ENCODE data around the gene UBE2QL1.
A peak's percentile ranks its signal among the peaks of the same experiment; 100 is the strongest.

Gene UBE2QL1

DNA sequence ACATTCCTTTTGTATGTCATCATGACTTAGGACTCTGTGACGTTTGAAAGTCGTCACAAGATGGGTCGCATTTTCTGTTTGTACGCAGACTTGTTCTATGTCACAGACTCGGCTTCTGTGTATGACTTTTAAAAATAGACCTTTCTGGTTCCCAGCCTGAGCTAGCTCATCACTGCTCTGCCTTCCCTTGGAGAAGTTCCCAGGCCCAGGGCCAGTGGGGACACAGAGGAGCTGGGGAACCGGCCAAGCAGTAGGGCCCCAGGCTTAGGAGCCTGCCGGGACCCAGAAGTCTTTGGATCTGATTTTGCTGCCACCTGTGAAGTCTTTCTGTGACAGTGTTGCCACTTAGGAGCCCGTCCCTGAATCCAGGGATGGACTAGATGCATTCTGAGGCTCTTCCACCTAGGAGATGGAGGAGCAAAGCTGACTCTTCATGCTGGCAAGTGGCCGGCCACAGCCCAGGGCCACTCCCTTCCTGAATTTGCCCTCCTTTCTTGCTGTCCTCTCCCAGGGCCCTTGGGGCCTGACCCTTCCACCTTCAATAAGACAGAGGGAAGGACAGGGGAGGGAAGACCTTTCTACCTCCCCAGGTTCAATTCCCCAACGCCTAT is 18.1 kb upstream of the UBE2QL1 start:
- DNase-seq = no peak

DNA sequence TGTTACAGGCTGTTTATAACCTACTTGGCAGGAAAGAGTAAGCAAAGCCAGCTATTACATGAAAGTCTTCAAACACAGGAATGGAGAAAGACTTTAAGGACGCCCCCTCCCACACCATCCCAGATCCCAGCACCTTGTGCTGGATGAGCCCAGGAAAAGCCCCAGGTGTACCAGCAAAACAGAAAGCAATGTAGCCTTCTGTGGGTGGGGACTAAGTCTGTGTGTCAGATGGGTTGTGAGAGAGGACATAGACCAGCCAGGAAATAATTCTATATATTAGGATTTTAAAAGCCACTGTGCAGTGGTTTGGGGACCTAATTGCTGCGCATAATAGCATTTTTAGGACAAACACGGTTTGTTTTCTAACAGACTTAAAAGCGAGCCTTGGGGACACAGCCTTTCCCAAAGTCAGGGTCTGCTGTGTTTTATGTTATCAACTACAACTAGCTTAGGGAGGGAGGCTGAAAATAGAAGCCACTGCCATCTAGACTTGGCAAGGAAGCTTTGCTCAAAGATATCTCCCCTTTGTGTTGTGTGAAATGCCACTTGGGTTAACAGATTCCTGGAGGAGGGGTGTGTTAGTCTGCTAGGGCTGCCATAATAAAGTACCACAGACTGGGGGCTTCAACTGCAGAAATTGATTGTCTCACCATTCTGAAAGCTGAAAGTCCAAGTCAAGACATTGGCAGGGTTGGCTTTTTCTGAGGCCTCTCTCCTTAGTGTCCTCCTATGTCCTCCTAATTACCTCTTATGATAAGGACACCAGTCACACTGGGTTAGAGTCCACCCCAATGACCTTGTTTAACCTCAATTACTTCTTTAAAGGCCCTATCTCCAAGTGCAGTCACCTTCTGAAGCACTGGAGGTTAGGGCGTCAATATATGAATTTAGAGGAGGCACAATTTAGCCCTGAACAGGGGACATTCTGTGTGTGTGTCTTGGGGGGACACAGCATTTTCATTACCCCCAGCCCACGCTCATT is 17.2 kb upstream of the UBE2QL1 start:
- DNase-seq = no peak

DNA sequence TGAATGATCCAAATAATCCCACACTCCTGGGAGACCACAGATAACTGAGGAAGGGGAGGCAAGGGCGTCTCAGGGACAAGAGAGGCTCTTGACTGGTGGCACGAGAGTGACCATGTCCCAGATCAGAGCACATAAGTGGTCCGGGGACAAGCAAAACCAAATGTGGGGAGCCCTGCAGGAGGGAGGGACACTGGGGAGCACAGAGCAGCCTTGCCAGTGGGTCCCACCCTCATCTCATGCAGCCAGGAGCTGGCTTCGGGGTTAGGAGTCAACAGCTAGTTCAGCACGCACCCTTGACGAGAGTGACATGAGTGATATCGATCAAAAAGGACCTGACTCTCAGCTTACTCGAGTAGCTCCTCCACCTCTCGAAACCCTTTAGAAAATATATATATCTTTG is 16.5 kb upstream of the UBE2QL1 start:
- no peak for DNase-seq

DNA sequence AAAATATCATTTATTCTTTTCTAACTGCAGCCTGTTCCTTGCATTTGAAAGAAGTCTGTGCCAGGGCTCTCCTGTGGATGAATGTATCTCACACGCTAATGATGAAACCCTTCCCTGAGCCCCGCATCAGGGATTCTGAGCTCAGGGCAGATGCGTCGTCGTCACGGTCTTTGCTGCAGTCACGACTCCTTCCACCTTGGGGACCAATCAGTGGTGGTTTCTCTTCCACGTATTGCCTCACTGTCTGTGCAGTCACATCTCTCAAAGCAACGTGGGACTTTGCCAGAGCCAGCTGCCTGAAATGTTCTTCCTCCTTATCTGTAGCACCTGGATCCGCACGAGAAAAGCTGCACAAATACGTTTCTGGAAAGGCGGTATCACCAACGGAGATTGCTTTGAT is 13.9 kb upstream of the UBE2QL1 start:
- peak; percentile 74 for DNase-seq

DNA sequence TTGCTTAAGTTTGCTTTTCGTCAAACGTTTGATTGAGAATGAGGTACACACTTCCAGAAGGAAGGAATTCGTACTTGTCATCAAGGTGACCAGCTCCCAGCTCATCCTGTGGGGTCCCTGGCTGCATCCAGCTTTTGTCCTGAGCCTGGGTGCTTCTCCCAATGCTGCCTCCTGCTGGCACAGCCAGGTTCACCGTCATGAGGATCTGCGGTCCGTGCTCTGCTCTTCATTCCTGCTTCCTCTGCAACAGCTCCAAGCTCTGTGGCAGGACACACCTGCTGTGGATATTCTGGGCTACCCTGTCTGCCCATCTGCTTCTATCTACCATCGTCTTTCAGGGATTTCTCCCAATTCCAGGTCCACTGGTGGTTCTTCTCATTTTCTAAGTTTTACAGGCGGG is 13.3 kb upstream of the UBE2QL1 start:
- DNase-seq = peak; percentile 84

DNA sequence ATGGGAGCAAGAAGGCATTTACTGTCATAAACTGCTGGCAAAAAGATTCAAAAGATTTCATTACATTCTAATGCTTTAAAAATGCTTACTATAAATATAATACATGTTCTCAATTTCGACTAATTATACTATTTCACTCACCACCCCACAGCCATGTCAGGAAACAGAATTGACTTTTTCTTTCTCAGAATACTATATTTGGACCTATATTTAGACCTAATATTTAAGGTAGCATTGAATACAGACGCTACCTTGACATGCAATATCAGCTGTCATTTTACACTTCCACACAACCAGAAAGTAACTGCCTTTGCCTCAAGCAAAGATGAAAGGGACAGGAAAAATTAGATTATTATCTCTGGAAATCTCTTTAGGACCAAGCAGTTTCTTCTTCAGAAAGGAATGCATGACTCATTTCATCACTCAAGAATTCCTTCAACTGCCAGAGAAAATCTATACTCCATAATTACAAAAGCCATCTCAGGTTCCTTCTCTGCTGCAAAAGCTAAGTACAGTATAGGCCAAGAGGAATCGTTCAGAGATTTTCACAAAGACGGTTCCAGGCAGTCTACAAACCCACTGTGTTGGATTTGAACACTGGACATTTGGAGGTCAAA is 11.8 kb upstream of the UBE2QL1 start:
- no peak for DNase-seq

DNA sequence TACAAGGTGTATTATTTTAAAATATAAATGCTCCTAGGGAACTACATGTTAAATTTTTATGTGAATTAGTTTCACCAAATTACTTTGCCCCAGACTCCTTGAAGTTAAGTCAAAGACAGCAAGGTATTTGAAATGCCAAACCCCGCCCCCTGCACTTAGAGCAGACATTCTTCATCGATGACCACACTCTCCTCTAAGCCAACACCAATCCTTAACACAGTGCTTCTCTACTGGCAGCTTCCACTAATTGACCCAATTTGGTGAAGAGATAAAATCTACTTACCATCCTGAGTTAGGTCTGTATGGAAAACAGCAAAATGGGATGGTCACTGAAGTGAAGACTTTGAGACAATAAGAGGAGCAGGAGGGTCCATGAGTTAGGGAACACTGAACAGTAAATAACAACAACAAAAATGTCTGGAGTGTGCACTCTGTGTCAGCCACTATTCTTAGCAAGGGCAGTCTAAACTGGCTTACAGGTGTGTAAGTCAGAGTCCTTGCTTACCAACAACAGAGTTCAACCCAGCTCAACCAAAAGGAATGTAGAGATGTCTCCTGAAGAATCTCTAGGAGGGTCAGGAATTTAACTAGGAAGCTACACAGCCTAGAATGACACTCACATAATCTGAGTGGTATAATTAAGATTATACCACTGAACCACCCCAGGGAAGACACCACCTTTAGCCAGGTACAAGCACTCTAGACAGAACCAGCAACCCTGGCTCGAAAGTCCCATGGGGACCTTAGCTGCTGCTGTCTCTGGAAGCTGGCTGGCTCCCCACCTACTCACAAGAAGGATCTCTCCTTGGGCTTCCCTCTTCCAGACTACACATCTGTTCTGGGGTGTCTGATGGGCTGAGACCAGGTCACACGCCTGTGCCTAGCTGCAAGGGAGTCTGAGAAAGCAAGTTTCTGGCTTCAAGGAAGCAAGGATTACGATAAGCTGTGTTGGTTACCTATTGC is 8.8 kb upstream of the UBE2QL1 start:
- no peak for DNase-seq

DNA sequence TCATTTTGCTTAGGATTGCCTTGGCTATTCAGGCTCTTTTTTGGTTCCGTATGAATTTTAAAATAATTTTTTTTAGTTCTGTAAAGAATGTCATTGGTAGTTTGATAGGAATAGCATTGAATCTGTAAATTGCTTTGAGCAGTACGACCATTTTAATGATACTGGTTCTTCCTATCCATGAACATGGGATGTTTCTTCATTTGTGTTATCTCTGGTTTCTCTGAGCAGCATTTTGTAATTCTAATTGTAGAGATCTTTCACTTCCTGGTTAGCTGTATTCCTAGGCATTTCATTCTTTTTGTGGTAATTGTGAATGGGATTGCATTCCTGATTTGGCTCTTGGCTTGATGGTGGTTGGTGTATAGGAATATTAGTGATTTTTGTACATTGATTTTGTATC is 6.3 kb upstream of the UBE2QL1 start:
- DNase-seq = no peak

DNA sequence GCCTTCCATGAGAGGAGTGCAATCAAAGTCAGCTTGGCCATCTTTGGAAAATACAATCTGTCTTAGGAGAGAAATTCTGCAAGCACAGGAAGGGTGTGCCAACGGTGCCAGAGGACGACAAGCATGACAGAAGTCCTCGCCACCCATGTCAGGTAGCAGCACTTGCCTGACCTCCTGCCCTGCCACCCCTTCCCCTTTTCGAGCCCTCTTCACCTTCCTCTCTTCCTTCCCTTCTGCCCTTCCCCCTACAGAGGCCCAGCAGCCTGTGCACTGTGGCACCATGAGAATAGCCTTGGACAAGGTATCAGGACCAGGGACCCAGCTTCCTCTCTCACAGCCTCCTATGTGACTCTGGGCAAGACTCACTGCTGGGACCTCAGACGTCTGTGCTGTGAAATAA is 5.3 kb upstream of the UBE2QL1 start:
- DNase-seq = no peak

DNA sequence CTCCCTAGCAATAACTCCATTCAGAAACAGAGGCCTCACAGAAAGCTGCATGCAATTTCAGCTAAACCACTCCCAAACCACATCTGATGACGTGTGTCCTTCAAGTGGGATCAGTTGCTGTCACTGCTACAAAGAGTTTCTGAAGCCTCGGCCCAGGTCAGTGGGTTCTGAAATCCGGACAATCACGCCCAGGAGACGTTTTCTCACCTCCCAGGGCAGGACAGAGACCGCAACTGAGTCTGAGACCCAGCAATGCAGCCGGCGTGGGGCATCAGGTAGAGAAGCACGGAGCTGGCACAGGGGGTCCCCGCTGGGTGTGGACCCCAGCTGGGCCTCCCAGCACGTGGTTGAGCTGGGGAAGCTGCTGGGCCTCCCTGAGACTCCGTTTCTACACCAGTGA is 2.6 kb upstream of the UBE2QL1 start:
- DNase-seq = no peak

DNA sequence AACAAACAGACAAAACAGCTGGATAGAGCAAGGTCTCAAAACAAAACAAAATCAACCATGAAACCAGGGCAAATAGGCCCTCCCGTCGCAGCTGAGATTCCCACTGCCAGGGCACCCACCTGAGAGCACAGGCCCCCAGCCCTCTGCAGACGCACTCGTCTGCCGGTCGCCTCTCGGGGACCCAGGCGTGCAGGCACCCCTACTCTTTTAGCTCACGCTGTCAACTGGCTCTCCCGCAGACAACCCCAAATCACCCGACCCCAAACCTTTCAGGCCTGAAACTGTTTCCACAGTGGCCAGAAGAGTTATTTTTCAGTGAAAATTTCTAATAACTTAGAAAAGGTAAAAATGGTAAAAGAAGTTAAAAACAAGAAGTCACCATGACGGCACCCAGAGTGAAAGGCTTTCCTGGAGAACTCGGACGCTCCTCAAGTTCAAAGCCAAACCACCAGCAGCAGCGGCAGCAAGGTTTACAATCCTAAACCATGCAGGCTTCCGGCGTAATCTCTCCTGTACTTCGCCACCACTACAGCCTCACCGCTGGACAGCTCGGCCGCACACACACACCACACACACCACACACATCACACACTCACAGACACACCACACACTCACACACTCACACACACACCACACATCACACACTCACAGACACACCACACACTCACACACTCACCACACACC is 1.9 kb upstream of the UBE2QL1 start:
- no peak for DNase-seq

DNA sequence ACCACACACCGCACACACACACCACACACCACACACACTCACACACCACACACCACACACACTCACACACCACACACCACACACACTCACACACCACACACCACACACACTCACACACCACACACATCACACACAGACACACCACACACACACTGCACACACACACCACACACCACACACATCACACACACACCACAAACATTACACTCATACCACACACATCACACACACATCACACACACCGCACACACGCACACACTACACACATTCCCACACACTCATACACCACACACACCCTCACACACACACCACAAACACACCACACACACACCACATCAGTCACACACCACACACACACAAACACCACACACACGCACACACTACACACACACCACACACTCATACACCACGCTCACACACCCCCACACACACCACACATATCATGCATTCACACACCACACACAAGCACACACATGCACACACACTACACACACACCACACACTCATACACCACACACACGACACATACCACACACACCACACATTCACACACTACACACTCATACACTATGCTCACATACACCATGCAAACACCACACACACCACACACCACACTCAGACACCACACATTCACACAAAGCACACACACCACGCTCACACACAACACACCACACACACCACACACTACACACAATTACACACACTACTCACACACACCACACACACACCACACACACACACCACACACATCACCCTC is 1.1 kb upstream of the UBE2QL1 start:
- DNase-seq = no peak

DNA sequence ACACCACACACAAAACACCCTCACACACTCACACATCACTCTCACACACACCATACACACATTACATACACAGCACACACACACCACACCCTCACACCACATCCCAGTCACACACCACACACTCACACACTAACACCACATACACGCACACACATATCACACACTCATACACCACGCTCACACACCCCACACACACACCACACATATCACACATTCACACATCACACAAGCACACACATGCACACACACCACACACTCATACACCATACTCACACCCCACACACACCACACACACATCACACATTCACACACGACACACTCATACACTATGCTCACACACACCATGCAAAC is 543 bp upstream of the UBE2QL1 start:
- no peak for DNase-seq

DNA sequence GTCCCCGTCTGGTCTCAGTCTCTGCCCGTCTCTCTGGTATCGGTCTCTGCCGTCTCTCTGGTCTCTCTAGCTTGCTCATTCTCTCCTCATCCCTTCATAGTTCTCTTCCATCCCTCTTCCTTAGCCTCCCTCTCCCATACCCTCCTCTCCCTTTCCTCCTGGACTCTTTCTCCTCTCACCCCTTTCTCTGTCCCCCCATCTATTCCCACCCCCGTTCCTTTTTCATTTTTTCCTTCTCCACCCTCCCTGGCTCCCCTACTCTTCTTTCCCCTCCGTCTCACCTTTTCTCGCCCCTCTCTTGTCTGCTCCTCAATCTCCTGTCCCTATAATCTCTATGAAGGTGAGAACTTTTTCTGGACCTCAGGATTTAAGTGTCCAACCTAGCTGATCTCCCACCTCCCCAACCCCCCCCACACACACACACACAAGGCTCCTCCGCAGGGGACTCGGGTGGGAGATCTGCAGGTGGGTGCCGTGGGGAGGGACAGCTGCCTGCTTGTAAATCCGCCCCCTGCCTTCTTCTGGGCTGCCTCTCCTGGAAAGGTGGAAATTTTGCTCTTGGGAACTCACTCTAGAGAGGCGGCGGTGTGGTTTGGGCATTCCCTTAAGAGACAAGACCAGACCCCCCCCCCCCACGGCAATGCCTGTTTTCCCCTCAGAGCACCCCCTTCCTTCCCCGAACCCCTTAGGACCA is 953 bp downstream of the UBE2QL1 start:
- no peak for DNase-seq

DNA sequence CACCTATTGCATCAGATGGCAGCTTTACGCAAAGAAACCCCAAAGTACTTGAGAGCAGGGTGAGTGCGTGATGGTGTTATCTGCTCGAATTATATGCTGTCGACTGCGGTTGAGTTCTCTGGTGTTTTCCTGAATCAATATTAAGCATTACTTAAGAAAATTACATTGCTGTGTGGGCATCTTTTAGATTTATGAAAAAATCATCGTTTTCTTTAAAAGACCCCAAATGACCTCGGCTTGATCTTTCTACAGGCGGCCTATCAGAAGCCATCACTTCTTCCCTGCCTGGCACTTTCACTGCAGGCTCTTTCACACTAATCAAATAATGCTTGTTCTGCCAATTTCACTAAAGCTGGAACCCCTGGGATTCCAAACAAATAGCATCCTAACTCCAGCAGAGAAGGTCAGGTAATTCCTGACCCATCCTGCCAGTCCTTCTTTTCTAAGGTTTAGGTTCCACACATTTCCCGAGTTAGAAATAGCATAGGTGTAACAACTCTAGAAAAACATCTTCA is 1.7 kb downstream of the UBE2QL1 start:
- DNase-seq = peak; percentile 37

DNA sequence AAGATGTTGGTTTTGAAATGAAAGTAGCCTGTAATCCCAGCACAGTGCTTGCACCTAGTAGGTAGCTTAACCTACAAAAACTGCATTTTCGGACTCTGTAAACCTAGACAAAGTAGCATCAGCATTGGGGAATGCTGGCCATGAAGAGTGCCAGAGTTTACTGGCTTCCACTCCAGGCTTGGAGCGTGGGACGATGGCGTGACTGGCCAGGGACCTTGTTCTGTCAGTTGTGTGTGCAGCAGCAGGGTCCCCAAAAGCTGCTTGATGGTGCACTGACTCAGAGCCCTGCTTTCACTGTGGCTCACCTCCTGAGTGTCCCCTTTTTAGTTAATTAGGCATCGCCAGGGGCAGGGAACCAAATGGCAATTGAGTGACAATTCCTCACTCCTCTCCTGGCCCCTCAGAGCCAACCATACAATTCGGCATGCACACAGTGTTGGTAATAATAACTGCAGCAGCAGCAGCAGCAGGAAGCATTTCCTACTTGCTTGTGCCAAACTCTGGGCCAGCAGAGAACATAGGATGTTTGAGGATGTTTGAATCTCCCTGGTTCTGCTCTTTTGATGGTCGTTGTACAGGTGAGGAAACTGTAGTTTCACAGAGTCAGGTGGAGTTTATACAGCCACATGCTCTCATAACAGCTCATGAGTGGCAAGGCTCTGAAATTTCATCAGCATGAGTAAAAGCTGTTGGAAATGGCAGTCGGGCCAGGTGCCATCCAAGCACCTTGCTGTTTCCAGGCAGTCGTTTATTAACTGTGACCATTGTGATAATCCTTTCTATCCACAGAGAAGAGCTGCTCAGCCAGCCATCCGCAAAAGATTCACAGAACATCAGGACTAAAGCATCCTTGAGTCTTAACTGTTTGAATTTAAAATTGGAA is 4.2 kb downstream of the UBE2QL1 start:
- peak; percentile 43 for DNase-seq

DNA sequence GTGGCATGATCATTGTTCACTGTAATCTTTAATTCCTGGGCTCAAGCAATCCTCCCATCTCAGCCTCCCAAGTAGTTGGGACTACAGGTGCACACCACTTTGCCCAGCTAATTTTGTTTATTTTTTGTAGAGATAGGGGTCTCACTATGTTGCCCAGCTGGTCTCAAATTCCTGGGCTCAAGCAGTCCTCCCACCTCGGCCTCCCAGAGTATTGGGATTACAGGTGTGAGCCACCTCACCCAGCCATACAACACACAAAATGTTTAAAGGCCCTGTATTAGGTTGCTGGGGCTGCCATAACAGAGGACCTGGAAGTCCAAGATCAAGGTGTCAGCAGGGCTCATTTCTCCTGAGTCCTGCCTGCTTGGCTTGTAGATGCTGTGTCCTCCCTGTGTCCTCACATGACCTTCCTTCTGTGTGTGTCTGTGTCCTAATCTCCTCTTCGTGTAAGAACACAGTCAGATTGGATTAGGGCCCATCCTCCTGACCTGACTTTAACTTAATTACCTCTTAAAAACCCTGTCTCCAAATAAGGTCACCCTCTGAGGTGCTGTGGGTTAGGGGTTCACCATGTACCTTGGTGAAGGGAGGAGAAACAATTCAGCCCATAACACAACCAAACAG is 5.4 kb downstream of the UBE2QL1 start:
- DNase-seq = no peak

DNA sequence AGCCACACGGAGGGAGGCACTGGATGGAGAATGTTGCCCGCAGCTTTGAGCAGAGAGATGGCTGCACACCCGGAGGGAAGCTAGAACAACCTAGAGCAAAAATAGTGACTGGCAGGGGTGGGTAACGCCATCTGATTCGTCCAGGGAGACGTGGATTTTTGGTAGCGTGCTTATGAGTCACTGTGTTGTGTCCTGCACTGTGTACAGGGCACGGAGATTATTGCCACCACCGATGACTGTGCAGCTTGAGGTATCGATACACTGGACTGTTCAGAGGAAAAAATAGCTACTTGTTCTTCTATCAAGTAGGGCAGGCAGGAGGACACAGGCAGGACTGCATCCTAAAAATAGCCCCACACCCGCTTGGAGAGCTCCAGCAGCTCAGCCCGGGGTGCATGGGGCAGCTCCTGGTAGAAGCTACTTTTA is 6.0 kb downstream of the UBE2QL1 start:
- no peak for DNase-seq

DNA sequence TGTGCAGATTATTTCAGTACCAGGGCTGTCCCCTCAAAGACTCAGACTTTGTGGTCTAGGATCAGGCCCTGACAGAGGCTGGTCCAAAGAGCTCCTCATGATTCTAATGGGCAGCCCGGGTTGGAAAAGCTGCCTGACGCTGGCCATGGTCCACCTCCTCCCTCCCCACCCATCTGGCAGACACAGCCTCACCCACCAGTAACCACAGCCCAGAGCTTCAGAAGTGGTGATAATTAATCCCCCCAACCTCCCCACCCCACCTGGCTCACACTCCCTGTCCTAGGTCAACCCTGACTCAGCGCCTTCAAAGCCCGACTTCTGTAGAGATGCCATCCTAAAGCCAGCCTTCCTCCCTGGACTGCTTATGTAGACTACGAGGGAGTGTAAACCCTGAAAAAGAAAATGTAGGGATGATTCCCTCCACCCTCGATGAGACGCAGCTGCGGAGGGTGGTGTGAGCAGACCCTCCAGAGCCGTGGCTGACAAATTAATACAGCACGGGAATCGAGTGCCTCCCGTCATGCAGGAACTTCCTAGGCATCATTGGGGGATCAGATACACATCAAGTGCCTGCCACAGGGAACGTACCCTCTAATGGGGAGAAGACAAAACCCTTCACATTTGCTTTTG is 7.0 kb downstream of the UBE2QL1 start:
- no peak for DNase-seq

Measured in DMS153 (cell line).